ENCODE measurements around the gene VPS13D. TPM values are rescaled to one million over a fixed set of nuclear protein-coding genes. Genes with fewer than 3 reads are reported as not detected.

The VPS13D gene
- total RNA-seq, 6 experiments from 2014 or later: 18.8 to 29.5 (median 21.5) TPM

GRCh38 chr1:12442217-12442616, 212.4 kb downstream of the VPS13D start:
- TF ChIP-seq, protein P1, sequence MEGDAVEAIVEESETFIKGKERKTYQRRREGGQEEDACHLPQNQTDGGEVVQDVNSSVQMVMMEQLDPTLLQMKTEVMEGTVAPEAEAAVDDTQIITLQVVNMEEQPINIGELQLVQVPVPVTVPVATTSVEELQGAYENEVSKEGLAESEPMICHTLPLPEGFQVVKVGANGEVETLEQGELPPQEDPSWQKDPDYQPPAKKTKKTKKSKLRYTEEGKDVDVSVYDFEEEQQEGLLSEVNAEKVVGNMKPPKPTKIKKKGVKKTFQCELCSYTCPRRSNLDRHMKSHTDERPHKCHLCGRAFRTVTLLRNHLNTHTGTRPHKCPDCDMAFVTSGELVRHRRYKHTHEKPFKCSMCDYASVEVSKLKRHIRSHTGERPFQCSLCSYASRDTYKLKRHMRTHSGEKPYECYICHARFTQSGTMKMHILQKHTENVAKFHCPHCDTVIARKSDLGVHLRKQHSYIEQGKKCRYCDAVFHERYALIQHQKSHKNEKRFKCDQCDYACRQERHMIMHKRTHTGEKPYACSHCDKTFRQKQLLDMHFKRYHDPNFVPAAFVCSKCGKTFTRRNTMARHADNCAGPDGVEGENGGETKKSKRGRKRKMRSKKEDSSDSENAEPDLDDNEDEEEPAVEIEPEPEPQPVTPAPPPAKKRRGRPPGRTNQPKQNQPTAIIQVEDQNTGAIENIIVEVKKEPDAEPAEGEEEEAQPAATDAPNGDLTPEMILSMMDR (IDR thresholded peaks at IDR 0.05): no peak
- DNase-seq: no peak
- no peaks in the 10 kb centered on the region for H3K27me3 Mint-ChIP-seq (ENCODE audit: insufficient read depth)
- peaks cover 42% of the 10 kb centered on the region for H3K36me3 Mint-ChIP-seq (ENCODE audit: low read depth)
- peaks cover 38% of the 10 kb centered on the region for H3K4me1 Mint-ChIP-seq (ENCODE audit: low read depth)
- H3K4me3 Mint-ChIP-seq: no peak overlapping the region
- H3K27ac Mint-ChIP-seq: no peak overlapping the region
- H3K9me3 Mint-ChIP-seq: no peaks in the 10 kb centered on the region

DNA sequence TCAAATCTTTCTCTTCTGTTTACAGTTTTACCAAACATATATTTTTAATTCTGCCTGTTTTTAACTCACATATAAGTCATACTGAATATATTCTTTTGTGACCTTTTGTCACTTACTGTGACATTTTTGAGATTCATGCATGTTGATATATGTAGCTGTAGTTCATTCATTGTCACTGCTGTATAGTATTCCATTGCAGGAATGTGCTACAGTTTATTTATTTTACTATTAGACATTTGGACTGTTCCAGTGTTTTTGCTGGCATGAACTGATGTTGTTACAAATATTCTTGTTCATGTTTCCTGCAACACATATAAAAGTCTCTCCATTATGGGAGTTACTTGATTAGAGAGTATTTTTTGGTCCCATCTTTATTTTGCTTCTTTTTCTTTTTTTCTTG, 213.3 kb downstream of the VPS13D start:
- Mint-ChIP-seq H3K4me1 (ENCODE audit: low read depth) (peaks cover 38% of the 10 kb centered on the region), H3K9me3 (no peaks in the 10 kb centered on the region), H3K27ac (no peak overlapping the region)

DNA sequence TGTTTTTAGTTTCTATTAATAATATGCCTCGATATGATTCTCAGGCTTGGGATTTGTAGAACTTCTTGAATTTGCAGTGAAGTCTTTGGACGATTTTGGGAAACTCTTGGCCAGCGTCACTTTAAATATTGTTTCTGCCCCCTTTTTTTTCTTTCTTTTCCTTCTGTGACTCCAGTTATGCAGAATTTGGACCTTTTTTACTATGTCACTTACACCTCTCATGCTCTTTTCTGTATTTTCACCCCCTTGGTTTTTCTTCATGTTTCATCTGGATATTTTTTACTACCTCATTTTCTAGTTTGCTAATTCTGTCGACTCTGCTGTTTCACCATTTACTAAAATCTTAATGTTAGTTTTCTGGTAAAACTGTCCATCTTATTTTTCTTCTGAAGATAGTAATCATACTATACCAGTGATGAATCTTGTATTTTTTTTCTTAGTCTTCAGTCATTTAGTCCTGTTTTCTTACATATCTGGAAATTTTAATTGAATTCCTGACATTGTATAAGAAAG, 214.6 kb downstream of the VPS13D start:
- Mint-ChIP-seq H3K4me3 (no peak overlapping the region), H3K27ac (no peak overlapping the region), H3K36me3 (ENCODE audit: low read depth) (peaks cover 26% of the 10 kb centered on the region), H3K9me3 (no peaks in the 10 kb centered on the region), H3K27me3 (ENCODE audit: insufficient read depth) (no peaks in the 10 kb centered on the region; the same call in 1 of the 2 replicates), H3K4me1 (ENCODE audit: low read depth) (peaks cover 38% of the 10 kb centered on the region)
- no peak for DNase-seq
- TF ChIP-seq, protein P1 (IDR thresholded peaks at IDR 0.05): no peak

More for the DNA sequence above, 213.3 kb downstream of the VPS13D start:
- TF ChIP-seq, protein P1 (IDR thresholded peaks at IDR 0.05): no peak
- H3K27me3 Mint-ChIP-seq (ENCODE audit: insufficient read depth): no peaks in the 10 kb centered on the region; the same call in 1 of the 2 replicates
- H3K36me3 Mint-ChIP-seq (ENCODE audit: low read depth): peaks cover 39% of the 10 kb centered on the region
- H3K4me3 Mint-ChIP-seq: no peak overlapping the region
- DNase-seq: no peak

GRCh38 chr1:12445257-12445656, 215.4 kb downstream of the VPS13D start:
- H3K27ac Mint-ChIP-seq: no peak overlapping the region
- TF ChIP-seq, protein P1 (IDR thresholded peaks at IDR 0.05): no peak
- H3K4me3 Mint-ChIP-seq: no peak overlapping the region
- H3K4me1 Mint-ChIP-seq (ENCODE audit: low read depth): peaks cover 44% of the 10 kb centered on the region
- no peaks in the 10 kb centered on the region; the same call in 1 of the 2 replicates for H3K27me3 Mint-ChIP-seq (ENCODE audit: insufficient read depth)
- DNase-seq: no peak
- H3K36me3 Mint-ChIP-seq (ENCODE audit: low read depth): peaks cover 23% of the 10 kb centered on the region
- H3K9me3 Mint-ChIP-seq: no peaks in the 10 kb centered on the region

DNA sequence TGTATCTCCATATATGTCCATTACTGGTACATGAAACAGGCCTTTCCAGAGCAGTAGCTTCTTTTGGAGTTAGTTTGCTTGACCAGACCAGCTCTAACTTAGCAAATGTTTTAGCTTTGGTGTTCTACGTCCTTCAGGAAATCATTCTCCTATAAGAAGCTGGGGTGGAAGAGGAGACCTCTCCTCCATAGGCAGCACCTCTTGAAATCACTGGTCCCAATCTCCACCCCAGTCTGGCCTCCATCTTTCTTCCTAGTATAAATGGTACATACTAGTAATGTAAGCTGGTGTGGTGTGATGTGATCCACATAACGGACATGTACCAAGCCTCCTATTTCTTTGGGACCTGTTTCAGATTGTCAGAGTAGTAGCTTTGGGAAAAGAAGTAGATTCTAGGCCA, 216.8 kb downstream of the VPS13D start:
- Mint-ChIP-seq H3K4me3 (no peak overlapping the region), H3K36me3 (ENCODE audit: low read depth) (peaks cover 28% of the 10 kb centered on the region), H3K27me3 (ENCODE audit: insufficient read depth) (no peaks in the 10 kb centered on the region; the same call in 1 of the 2 replicates), H3K4me1 (ENCODE audit: low read depth) (peaks cover 48% of the 10 kb centered on the region), H3K27ac (peak overlapping the region; percentile 80), H3K9me3 (no peaks in the 10 kb centered on the region)
- TF ChIP-seq, protein P1 (IDR thresholded peaks at IDR 0.05): no peak
- DNase-seq: no peak
